GM10266 (cell line): ENCODE results near the gene GNB5.
A peak's percentile ranks its signal among the peaks of the same experiment; 100 is the strongest.
"Not testable (repeated sequence)": the region's sequence is repeated elsewhere in the genome, so short reads cannot be mapped to it uniquely, and the experiment has no call there.

Experiments
- DNase-seq: peaks from one replicate; pipeline ENCODE4 v3.0.0; 2012; ENCODE audit errors: extremely low spot score
- TF ChIP-seq, protein P1 (sequence below): IDR thresholded peaks from 2 replicates; pipeline ENCODE4 v1.5.1; 2012; ENCODE audit warnings: mild to moderate bottlenecking, low read depth; ENCODE audit not compliant: control insufficient read depth, insufficient read depth; ENCODE audit errors: missing control alignments

The GNB5 gene

DNA sequence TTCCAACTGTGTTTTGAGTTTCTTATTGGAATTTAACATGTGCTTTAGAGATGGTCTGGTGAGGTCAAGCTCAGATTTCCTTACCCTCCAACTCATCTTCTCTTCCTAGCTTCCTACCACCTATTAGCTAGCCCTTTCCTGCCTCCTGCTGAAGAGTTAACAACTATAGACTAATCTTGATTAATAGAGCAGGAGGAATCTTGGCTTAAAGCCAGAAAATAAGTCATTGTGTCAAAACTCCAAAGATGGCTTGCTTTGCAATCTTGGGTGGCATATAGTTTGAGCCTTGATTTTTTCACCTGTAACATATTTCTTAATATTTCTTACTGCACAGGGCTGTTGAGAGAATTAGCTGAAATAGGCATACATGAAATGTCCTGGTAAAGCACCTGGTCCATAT is 105.9 kb downstream of the GNB5 start:
- TF ChIP-seq, protein P1, sequence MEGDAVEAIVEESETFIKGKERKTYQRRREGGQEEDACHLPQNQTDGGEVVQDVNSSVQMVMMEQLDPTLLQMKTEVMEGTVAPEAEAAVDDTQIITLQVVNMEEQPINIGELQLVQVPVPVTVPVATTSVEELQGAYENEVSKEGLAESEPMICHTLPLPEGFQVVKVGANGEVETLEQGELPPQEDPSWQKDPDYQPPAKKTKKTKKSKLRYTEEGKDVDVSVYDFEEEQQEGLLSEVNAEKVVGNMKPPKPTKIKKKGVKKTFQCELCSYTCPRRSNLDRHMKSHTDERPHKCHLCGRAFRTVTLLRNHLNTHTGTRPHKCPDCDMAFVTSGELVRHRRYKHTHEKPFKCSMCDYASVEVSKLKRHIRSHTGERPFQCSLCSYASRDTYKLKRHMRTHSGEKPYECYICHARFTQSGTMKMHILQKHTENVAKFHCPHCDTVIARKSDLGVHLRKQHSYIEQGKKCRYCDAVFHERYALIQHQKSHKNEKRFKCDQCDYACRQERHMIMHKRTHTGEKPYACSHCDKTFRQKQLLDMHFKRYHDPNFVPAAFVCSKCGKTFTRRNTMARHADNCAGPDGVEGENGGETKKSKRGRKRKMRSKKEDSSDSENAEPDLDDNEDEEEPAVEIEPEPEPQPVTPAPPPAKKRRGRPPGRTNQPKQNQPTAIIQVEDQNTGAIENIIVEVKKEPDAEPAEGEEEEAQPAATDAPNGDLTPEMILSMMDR, result no peak
- no peak for DNase-seq

DNA sequence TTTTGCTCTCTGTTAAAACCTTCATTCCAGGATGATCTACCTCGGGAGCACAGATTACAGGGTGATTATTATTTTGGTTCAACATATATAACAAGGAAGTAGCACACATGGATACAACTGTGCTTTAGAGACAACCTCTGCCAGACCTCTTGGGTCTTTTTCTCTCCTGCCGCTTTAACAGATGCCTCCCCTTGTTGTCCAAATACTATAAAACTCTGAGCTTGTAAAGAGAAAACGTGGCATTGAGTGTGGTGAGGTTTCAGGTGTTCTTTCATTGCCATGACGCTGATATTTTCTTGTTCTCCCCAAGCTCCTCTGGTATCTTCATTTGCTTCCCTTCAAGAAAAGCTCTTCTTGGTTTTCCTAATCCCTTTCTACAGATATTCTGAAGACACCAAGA is 107.6 kb downstream of the GNB5 start:
- DNase-seq, result no peak
- TF ChIP-seq, protein P1, result no peak

DNA sequence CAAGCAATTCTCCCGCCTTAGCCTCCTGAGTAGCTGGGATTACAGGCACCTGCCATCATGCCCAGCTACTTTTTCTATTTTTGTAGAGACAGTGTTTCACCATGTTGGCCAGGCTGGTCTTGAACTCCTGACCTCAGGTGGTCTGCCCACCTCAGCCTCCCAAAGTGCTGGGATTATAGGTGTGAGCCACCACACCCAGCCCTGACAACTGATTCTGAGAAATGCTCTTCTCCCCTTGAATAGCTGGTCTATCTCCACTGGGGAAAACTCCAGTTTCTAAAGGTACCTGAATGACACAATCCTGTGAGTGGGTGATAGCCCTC is 108.2 kb downstream of the GNB5 start:
- not testable (repeated sequence) for DNase-seq

DNA sequence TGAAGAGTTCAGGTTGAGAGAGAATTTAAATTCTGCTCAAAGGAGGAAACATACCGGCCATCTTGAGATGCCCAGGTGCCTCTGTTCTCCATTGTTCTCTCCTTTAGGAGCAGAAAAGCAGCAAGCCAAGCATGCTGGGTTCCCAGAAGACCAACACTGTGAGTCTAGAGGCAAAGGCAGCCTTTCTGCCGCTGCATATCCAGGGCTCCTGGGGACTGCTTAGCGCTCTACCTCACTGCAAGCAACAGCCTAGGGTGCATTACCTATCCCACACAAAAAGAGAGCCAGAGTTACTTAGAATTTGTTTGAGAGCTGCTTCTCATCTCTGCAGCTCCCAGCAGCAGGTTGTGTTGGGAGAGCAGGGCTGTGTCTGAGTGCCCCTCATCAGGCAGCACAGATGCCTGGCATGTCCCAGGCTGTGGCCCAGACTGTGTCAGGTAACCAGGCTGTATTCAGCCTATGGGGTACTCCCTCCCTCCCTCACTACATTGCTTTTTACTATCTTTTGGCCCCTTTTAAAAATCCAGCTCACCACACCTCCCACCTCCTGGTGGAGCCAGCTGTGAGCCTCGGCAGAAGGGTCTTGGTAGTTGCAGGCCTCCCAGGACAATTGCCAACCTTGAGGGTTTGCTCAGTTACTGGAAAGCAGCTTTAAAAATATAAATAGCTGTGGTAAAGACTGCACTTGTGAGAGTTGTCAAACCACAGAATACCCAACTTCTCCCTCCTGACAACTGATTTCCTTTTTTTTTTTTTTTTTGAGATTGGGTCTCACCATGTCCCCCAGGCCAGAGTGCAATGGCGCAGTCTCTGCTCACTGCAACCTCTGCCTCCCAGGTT is 108.8 kb downstream of the GNB5 start:
- TF ChIP-seq, protein P1, result no peak
- DNase-seq, result peak; percentile 48

DNA sequence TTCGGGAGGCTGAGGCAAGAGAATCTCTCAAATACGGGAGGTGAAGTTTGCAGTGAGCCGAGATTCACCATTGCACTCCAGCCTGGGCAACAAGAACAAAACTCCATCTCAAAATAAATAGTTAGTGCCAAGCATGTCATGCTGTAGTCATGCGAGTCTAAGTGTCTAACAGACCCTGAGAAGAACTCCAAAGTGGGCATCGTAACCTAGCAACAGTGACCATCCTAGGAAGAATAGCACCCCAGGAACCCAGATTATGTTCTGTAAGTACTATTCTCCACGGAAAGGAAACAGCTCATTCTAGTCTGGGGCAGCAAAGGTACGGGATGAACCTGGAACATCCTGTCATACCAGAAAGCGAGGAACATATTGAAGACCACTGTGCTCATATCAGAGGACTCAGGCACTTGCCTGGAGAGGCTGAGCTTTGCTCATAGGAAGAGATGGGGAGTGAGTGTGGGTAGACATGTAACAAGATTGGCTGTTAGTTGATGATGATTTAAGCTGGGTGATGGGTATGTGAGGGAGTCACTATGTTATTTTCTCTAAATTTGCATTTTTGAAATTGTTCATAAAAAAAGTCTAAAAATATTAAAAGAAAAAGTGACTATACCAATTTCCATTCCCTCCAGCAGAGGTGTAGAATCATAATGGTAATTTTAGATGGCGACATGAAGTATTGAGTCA is 110.3 kb downstream of the GNB5 start:
- no peak for DNase-seq
- TF ChIP-seq, protein P1, result no peak

DNA sequence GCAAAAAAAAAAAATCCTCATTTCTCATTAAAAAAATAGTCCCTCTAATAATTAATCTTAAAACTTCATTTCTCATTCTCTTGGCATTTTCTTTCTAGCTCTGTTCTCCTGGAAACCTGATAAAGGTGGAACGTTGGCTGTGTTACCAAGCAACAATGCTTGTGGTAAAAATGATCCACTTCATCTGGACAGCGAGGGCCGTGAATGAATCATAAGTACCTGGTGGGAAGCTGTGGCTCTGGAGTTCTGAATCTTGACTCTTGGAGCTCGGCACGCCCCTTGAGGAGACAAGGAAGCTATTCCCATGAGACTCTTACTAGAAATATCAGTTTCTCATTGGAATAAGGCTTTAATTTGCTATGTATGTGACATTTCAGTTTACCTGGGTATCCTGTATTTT is 111.2 kb downstream of the GNB5 start:
- TF ChIP-seq, protein P1, result no peak
- DNase-seq, result no peak

DNA sequence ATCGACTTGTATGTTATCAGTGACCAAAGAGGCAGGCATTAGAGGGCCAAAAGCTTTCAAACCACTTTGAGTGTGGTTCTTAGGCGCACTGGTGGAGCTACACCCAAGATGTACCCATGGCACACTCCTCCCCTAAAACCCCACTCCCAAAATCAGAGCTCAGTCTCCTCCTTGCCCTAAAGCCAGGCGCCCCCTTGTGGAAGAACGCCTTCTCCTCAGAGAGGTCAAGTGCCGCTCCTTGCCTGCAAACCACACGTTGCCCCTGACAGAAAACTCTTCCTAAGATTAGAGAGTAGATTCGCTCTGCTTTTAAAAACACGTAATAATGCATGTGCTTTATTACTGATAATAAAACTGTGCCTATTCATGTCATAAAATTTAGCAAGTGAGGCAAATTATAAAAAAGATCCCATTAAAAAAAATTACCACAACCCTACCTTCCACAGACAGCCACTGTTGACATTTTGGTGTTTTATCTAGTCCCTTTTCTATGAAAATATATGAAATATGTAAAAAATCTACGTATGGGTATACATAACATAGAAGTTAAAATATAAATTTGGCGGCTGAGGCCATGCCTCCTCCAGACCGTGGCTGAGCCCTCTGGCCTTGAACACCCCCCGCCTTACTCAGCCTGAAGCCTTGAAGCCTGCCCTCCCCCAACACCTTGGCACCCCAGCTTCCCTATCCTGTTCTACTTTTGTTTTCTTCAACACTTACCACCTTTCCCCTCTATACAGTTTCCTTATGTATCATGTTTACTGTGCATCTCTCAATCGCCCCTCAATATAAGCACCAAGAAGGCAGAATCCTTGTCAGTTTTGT is 112.1 kb downstream of the GNB5 start:
- TF ChIP-seq, protein P1, result peak; percentile 87
- peak; percentile 63 for DNase-seq
